GM20000 (cell line): Measurements from ENCODE around the gene SMIM35.

ENCODE experiments used
- DNase-seq: peaks from one replicate; pipeline ENCODE4 v3.0.0; 2012; ENCODE audit warnings: low spot score
- CTCF ChIP-seq: IDR thresholded peaks from 2 replicates; pipeline ENCODE4 v1.5.1; 2012; ENCODE audit warnings: mild to moderate bottlenecking, control low read depth; ENCODE audit errors: extremely low read depth, missing control alignments

The SMIM35 gene

GRCh38 chr11:117973503-117973860 is 113.3 kb downstream of the SMIM35 start:
- peak; percentile 28 for DNase-seq
- no peak for TF ChIP-seq CTCF

GRCh38 chr11:117972629-117973502 is 113.9 kb downstream of the SMIM35 start:
- DNase-seq: no peak
- TF ChIP-seq CTCF: no peak

- TF ChIP-seq CTCF: no peak
Measured at GRCh38 chr11:117972044-117972443, 114.7 kb downstream of the SMIM35 start.

GRCh38 chr11:117970400-117971024 is 116.3 kb downstream of the SMIM35 start:
- DNase-seq: peak; percentile 29
- TF ChIP-seq CTCF: no peak

More at GRCh38 chr11:117972044-117972443, 114.7 kb downstream of the SMIM35 start:
- DNase-seq: no peak

- DNase-seq: peak; percentile 2
- no peak for TF ChIP-seq CTCF
Measured at GRCh38 chr11:117969160-117969991, 117.4 kb downstream of the SMIM35 start.

- no peak for TF ChIP-seq CTCF
- DNase-seq: no peak
Measured at GRCh38 chr11:117966908-117967307, 119.9 kb downstream of the SMIM35 start.
